Erythroblast (primary cell): ENCODE results near the gene MAPK10.

Experiments used
- GATA1 ChIP-seq: IDR thresholded peaks from 2 replicates; pipeline ENCODE4 v1.6.1; 2011; ENCODE audit warnings: low read depth, mild to moderate bottlenecking, control low read depth, low read length, moderate library complexity
- POLR2A ChIP-seq: IDR thresholded peaks from 2 replicates; pipeline ENCODE4 v1.6.1; 2011; ENCODE audit warnings: mild to moderate bottlenecking, low read length

GRCh38 chr4:85968945-85969819, 390.7 kb downstream of the MAPK10 start:
- no peak for TF ChIP-seq POLR2A
- TF ChIP-seq GATA1 = no peak
